ENCODE data around the gene PCDHGA1. TPM values are rescaled to one million over a fixed set of nuclear protein-coding genes. Genes with fewer than 3 reads are reported as not detected.

PCDHGA1 gene
- total and polyA plus RNA-seq, 9 of the 15 experiments (the other 6 are each of a cell fraction or from before 2014, with no cell fraction given) = 0.05 to 0.26 (median 0.18) TPM; not detected in 2

DNA sequence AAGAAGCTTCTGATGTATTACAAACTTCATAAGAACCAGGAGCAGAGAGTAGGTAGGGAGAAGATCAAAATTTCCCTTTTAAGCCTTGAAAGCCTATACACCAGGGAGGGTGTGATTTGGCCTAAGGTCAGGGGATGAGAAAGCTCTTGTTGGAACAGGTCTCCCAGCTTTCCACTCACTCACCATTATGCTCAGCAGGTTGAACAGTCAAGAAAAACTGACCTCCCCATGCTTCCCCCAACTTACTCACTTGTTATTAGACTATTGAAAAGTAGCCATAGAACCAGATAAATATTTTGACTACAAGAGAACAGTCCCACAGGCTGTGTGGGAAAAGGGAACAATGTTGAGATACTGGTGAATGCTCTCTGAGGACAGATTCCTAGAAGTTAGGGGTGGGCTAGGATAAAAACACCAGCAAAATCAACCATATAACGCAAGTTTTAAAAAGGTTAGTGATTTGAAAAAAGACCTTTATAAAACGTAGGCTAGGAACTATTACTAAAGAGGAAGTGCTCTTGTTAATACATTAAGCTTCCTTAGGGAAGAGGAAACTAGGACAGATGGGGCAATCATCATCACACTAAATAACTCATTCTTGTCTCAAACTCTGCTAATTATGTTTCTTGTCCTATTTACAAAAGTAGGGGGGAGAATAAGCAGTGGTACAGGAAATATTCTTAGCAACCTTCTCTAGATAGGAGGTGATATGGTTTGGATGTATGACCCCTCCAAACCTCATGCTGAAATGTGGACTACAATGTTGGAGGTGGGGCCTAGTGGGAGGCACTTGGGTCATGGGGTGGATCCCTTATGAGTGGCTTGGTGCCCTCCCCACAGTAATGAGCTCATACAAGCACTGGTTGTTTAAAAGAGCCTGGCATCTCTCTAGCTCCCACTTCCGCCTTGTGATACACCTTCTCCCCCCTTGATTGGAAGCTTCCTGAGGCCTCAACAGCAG is 189.6 kb downstream of the PCDHGA1 start:
- CTCF ChIA-PET (ENCODE audit: low intra/inter-chr PET ratio) = no interaction called here
- no peak overlapping the region for H2AFZ ChIP-seq (ENCODE audit: low read depth, low read length)
- FAIRE-seq (no peak), ATAC-seq (no peak), DNase-seq (ENCODE audit: extremely low read depth in 1 of 4, low spot score in 3 of 4) (no peak)
- no peak overlapping the region for H3K27ac ChIP-seq (ENCODE audit: extremely low read depth, low read depth, low read length)
- peaks cover 0 to 7% of the 10 kb centered on the region in 2 experiments; a peak in 2 of 5 replicates for H3K4me1 ChIP-seq (replicated peaks in 1 of 2; ENCODE audit: control insufficient read depth in 2 of 2, insufficient read depth in 2 of 2, low read length in 2 of 2)
- H4K20me1 ChIP-seq (replicated peaks; ENCODE audit: control insufficient read depth, insufficient read depth, low read length) = no peaks in the 10 kb centered on the region; the same call in 1 of the 2 replicates
- in situ Hi-C loops (cut with MboI) = loop anchor here (5.0 kb wide), 1 partner anchor 98 kb away; the partner anchor contains the start of gene PCDHGA11
- POLR2A ChIA-PET = interaction anchor here (0.6 kb wide), 1 partner anchor 590 kb away, joined by 3 read pairs; no protein-coding TSS in a partner anchor
- no peak overlapping the region for H3K9ac ChIP-seq (ENCODE audit: insufficient read depth in 1 of 2, low read depth in 2 of 2, low read length in 2 of 2)
- no peaks in the 10 kb centered on the region for H3K27me3 ChIP-seq (ENCODE audit: control insufficient read depth in 2 of 2, insufficient read depth in 2 of 2, low read length in 2 of 2)
- no peak overlapping the region for H3K4me3 ChIP-seq
- H3K79me2 ChIP-seq (ENCODE audit: control insufficient read depth, insufficient read depth, low read length) = no peaks in the 10 kb centered on the region
- no peaks in the 10 kb centered on the region for H3K9me1 ChIP-seq (ENCODE audit: control insufficient read depth, insufficient read depth, low read length)
- no TSS peak for BruUV-seq (replicated peaks)
- H3K4me2 ChIP-seq (ENCODE audit: insufficient read depth, low read length) = no peak overlapping the region
- WGBS (ENCODE audit: insufficient coverage, low coverage, missing lambda C conversion rate) = 96% methylated on average over 3 of the region's 3 CpGs
- intact Hi-C loops (cut with micrococcal nuclease) = loop anchor here (5.0 to 10.0 kb wide), 2 partner anchors 108 to 285 kb away; partner anchors contain the start of gene PCDHGA10
- no peaks in the 10 kb centered on the region for H3K9me3 ChIP-seq (replicated peaks; ENCODE audit: control insufficient read depth, insufficient read depth, low read depth, low read length)
- peaks cover 98% of the 10 kb centered on the region for H3K36me3 ChIP-seq (ENCODE audit: control insufficient read depth, insufficient read depth, low read length)
- TF ChIP-seq ZNF239 (CRISPR knock-in tag; IDR thresholded peaks at IDR 0.05) = no peak
- no peak for TF ChIP-seq KLF6 (CRISPR knock-in tag; IDR thresholded peaks at IDR 0.05; ENCODE audit: borderline replicate concordance)
- no peak for TF ChIP-seq E2F3 (CRISPR knock-in tag; IDR thresholded peaks at IDR 0.05)
- no peak for TF ChIP-seq TBL1XR1 (IDR thresholded peaks at IDR 0.05; ENCODE audit: low read length in 2 of 2)
- no peak for TF ChIP-seq RBM25 (IDR thresholded peaks at IDR 0.05; ENCODE audit: low read depth, low read length, severe bottlenecking)
- TF ChIP-seq ILF3 (IDR thresholded peaks at IDR 0.05; ENCODE audit: borderline replicate concordance) = no peak
- no peak for TF ChIP-seq LCOR (CRISPR knock-in tag; IDR thresholded peaks at IDR 0.05)

All from K562 (cell line).